ENCODE measurements around the gene COPG1. TPM values are rescaled to one million over a fixed set of nuclear protein-coding genes. Genes with fewer than 3 reads are reported as not detected.
A peak's percentile ranks its signal among the peaks of the same experiment; 100 is the strongest.

Gene COPG1
- total and polyA plus RNA-seq, 2 of the 13 experiments (the other 11 are each of a cell fraction or from before 2014, with no cell fraction given) = 98.6 to 166 TPM

DNA sequence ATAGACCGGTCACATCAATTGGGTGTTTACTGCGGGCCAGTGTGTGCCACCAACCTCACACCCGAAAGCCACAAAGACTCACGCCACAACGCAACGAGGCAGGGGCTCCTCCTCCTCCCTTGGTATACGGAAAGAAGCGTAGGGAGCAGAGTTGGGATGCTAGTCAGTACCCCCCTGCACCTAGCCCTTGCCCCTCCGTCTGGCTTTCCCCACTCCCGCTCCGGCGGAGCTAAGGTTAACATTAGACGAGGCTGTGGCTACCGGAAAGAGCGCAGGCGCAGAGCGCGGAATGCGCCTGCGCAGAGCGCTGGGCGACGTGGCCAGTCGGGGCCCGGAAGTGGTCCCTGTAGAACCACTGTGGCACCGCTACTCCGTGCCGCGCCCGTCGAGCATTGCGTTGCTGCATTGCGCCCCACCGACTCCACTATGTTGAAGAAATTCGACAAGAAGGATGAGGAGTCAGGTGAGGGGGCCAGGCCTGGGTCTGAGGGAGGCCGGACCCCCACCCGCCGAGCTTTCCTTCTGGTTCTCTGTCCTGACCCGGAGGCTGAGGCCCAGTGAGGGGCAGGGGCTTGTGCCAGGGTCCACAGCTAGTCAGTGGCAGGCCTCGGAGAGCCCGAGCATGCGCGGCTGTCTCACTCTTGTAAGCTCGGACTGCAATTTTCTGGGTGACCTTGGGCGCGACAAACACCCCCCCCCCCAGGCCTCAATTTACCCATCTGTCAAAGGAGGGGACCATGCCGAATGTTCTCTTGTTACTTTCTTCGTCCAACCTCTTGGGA lies at the start of gene COPG1 (continued):
- TF ChIP-seq NPAS2 (CRISPR knock-in tag; IDR thresholded peaks at IDR 0.05; ENCODE audit: borderline replicate concordance) (no peak), MLLT10 (CRISPR knock-in tag; IDR thresholded peaks at IDR 0.05) (0 out of 2 replicates have a peak, but pooled peaks have one; percentile 66), PHF5A (CRISPR knock-in tag; IDR thresholded peaks at IDR 0.05; ENCODE audit: low read depth, unreplicated experiment) (no peak), SP2 (CRISPR knock-in tag; IDR thresholded peaks at IDR 0.05) (no peak), JUN (CRISPR knock-in tag; IDR thresholded peaks at IDR 0.05) (no peak), CHD4 (IDR thresholded peaks at IDR 0.05; ENCODE audit: borderline replicate concordance, low read length) (no peak), CENPT (CRISPR knock-in tag; IDR thresholded peaks at IDR 0.05; ENCODE audit: low read depth) (no peak), FOXA1 (IDR thresholded peaks at IDR 0.05) (no peak), FOXA1 (CRISPR knock-in tag; IDR thresholded peaks at IDR 0.05) (peak; percentile 43), ZNF773 (CRISPR knock-in tag; IDR thresholded peaks at IDR 0.05; ENCODE audit: borderline replicate concordance) (peak; percentile 68; the same call in 1 of the 2 replicates)
- TF ChIP-seq, protein P1, sequence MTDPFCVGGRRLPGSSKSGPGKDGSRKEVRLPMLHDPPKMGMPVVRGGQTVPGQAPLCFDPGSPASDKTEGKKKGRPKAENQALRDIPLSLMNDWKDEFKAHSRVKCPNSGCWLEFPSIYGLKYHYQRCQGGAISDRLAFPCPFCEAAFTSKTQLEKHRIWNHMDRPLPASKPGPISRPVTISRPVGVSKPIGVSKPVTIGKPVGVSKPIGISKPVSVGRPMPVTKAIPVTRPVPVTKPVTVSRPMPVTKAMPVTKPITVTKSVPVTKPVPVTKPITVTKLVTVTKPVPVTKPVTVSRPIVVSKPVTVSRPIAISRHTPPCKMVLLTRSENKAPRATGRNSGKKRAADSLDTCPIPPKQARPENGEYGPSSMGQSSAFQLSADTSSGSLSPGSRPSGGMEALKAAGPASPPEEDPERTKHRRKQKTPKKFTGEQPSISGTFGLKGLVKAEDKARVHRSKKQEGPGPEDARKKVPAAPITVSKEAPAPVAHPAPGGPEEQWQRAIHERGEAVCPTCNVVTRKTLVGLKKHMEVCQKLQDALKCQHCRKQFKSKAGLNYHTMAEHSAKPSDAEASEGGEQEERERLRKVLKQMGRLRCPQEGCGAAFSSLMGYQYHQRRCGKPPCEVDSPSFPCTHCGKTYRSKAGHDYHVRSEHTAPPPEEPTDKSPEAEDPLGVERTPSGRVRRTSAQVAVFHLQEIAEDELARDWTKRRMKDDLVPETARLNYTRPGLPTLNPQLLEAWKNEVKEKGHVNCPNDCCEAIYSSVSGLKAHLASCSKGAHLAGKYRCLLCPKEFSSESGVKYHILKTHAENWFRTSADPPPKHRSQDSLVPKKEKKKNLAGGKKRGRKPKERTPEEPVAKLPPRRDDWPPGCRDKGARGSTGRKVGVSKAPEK (CRISPR knock-in tag; IDR thresholded peaks at IDR 0.05; ENCODE audit: borderline replicate concordance) = no peak
- TF ChIP-seq, protein P2, sequence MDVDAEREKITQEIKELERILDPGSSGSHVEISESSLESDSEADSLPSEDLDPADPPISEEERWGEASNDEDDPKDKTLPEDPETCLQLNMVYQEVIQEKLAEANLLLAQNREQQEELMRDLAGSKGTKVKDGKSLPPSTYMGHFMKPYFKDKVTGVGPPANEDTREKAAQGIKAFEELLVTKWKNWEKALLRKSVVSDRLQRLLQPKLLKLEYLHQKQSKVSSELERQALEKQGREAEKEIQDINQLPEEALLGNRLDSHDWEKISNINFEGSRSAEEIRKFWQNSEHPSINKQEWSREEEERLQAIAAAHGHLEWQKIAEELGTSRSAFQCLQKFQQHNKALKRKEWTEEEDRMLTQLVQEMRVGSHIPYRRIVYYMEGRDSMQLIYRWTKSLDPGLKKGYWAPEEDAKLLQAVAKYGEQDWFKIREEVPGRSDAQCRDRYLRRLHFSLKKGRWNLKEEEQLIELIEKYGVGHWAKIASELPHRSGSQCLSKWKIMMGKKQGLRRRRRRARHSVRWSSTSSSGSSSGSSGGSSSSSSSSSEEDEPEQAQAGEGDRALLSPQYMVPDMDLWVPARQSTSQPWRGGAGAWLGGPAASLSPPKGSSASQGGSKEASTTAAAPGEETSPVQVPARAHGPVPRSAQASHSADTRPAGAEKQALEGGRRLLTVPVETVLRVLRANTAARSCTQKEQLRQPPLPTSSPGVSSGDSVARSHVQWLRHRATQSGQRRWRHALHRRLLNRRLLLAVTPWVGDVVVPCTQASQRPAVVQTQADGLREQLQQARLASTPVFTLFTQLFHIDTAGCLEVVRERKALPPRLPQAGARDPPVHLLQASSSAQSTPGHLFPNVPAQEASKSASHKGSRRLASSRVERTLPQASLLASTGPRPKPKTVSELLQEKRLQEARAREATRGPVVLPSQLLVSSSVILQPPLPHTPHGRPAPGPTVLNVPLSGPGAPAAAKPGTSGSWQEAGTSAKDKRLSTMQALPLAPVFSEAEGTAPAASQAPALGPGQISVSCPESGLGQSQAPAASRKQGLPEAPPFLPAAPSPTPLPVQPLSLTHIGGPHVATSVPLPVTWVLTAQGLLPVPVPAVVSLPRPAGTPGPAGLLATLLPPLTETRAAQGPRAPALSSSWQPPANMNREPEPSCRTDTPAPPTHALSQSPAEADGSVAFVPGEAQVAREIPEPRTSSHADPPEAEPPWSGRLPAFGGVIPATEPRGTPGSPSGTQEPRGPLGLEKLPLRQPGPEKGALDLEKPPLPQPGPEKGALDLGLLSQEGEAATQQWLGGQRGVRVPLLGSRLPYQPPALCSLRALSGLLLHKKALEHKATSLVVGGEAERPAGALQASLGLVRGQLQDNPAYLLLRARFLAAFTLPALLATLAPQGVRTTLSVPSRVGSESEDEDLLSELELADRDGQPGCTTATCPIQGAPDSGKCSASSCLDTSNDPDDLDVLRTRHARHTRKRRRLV (CRISPR knock-in tag; IDR thresholded peaks at IDR 0.05) = no peak
- TF ChIP-seq, protein P3, sequence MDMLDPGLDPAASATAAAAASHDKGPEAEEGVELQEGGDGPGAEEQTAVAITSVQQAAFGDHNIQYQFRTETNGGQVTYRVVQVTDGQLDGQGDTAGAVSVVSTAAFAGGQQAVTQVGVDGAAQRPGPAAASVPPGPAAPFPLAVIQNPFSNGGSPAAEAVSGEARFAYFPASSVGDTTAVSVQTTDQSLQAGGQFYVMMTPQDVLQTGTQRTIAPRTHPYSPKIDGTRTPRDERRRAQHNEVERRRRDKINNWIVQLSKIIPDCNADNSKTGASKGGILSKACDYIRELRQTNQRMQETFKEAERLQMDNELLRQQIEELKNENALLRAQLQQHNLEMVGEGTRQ (IDR thresholded peaks at IDR 0.05; ENCODE audit: low read depth, low read length) = no peak
- TF ChIP-seq, protein P3 (CRISPR knock-in tag; IDR thresholded peaks at IDR 0.05; ENCODE audit: borderline replicate concordance) = no peak
- TF ChIP-seq, protein P4, sequence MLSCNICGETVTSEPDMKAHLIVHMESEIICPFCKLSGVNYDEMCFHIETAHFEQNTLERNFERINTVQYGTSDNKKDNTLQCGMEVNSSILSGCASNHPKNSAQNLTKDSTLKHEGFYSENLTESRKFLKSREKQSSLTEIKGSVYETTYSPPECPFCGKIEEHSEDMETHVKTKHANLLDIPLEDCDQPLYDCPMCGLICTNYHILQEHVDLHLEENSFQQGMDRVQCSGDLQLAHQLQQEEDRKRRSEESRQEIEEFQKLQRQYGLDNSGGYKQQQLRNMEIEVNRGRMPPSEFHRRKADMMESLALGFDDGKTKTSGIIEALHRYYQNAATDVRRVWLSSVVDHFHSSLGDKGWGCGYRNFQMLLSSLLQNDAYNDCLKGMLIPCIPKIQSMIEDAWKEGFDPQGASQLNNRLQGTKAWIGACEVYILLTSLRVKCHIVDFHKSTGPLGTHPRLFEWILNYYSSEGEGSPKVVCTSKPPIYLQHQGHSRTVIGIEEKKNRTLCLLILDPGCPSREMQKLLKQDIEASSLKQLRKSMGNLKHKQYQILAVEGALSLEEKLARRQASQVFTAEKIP (CRISPR knock-in tag; IDR thresholded peaks at IDR 0.05; ENCODE audit: borderline replicate concordance) = no peak
